Epithelial cell of alveolus of lung (primary cell): ENCODE results near the gene PARP3. TPM values are rescaled to one million over a fixed set of nuclear protein-coding genes. Genes with fewer than 3 reads are reported as not detected.

Source experiments
- total RNA-seq: library from RNA; depleted of rRNA; stranded (reverse); fragments of >200 nt; gene quantifications from 2 replicates; pipeline ENCODE4 v1.2.1, GENCODE V29; 2015

Gene PARP3
- 6.7 and 9.4 TPM in 2 replicates for total RNA-seq

GRCh38 chr3:51941798-51942602, at the start of gene PARP3, which contains the start of gene RRP9:
Gene PARP3, plus strand, starts transcription at chr3:51942363. Its CDS starts 993 bp downstream, at chr3:51943356.
Gene RRP9, minus strand, starts transcription at chr3:51941904. Its CDS starts 37 bp downstream, at chr3:51941867.

DNA sequence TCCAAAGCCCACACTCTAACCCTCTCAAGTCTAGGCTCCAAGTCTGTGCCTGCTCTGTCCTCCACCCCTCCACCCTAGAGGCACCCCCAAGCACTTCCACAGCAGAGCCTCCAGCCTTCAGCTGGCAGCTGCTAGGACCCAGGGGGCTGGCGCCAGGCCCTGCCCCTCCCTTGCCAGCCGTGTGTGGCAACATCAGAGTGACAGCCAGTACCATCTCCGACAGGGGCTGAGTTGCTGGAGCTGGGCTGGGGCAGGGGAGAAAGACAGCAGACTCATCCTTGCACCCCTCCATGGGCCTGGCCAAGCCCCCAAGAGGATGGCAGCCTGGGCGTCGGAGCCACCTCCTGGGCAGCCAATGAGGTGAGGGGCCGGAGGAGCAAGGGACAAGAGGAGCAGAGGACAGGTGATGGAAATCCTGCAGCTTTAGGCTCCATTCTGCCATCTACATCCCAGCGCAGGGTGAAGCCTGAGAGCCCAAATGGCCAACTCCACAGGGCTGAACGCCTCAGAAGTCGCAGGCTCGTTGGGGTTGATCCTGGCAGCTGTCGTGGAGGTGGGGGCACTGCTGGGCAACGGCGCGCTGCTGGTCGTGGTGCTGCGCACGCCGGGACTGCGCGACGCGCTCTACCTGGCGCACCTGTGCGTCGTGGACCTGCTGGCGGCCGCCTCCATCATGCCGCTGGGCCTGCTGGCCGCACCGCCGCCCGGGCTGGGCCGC, 13.2 kb downstream of the PARP3 start, which contains the start of gene GPR62:
TSS of gene GPR62 (plus strand) at position 207 of the 718 bp plus-strand sequence. CDS start at position 479, 272 bp downstream.

DNA sequence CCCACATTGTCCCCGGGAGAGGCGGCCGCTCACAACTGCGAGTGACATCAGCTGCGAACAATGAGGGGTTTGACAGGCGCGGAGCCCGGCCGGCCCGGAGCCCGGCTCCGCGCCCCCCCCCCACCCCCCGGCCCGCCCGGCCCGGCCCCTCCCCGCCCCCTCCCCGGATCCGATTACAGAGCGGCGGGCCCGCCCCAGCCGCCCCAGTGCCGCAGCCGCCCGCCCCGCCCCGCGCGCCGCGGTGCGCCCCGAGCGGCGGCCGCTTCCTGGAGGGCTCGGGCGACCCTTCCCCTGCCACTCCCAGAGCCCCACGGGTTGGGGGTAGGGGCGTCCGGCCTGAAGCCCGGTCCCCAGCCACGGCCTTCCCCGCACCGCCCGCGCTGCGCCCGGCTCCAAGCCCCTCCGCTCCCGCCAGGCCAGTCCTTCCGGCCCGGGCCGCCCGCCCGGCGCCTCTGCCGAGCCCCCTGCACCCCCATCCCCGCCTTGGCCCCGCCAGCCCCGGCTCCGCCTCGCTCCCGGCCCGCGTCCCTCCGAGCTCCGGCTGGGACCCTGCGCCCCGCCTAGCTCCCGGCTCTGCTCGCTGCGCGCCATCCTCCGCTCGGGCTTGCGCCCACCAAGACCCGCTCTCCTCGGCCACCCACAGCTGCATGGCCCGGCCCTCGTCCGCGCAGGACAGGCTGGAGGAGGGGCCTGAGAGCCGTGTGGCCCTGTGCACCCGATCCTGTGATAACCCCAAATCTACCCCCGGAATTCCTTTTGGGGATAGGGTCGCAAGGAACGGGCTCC, 25.4 kb downstream of the PARP3 start, which contains the start of gene PCBP4:
TSS of gene PCBP4 (minus strand) at position 71 of the 786 bp plus-strand sequence. CDS start 6,214 bp downstream, outside the sequence.

GRCh38 chr3:51974963-51975851, 33.0 kb downstream of the PARP3 start, which contains the start of gene ABHD14A:
Gene ABHD14A, plus strand, starts transcription at chr3:51975064. Its CDS starts 72 bp downstream, at chr3:51975136.

DNA sequence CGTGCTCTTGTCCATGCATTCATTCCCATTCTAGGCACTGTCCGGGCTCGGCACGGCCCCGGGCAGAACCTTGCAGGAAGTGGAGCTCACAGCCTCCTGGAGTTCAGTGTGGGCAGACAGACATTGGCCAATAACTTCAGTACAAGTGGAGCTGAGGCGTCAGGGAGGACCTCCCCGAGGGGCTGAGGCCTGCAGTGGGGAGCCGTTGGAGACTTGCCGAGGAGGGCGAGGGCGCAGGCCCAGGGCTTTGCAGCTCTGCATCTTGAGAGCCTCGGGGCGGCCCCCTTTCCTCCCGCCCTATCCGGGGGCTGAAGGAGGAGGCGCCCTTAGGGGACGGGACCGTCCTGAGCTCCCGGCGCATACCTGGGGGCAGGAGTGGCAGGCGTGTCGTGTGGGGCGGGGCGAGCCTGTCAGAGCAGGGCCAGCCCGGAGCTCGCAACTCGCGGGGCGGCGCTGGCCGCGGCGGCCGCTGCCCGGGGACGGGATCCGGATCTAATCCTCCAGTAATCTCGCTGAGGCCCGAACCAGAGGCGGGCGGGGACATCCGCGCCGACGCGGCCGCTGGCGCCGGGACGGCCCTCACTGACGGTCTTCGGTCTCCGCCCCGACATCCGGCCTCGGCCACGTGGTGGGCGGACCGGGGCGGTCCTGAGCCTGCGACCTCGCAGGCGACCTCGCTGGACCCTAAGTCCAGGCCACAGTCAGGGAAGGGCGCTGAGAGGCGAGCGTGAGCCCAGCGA, 40.8 kb downstream of the PARP3 start, which contains the start of gene ACY1:
TSS of gene ACY1 (plus strand) at position 698 of the 740 bp plus-strand sequence. CDS start 530 bp downstream, outside the sequence.

DNA sequence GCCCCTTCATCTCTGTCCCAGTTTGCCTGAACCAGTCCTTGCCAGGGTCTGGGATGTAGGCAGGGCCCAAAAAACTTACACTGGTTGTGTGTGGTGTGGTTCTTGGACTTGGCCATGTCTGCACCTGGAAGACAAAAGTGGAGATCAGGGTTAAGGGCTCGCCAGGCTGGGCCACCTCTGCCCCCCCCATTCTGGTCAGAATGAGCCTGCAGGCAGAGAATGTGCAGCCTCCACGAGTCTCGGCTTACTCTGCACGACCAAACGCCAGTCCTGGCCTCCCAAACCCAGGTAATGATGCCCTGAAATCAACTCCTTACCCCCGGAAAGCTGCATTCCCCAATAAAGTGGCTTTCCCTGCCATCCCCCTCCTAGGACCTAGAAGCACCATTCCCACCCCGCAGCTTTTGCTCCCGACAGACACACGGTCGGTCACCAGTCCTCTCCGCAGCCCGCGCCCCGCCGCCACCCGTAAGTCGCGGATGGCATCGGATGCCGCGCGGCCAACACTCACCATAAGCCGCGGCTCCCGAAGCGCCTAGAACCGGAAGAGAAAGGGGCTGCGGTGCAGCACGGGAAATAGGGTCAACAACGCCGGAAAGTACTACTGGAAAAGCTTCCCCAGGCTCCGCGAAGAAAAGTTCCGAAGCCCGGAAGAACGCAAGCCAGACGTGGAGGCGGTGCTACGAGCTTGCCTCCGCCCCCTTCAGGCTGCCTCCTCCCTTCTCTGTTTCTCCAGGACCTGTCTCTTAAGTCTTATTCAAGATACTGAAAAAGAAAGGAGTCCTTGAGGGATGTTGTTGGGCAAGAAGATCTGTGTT, 53.4 kb downstream of the PARP3 start, which contains the start of gene RPL29:
TSS of gene RPL29 (minus strand) at position 550 of the 818 bp plus-strand sequence. CDS start at position 116, 434 bp downstream.

Other genes with a start within 250 kb of the PARP3 start
- 0.24 TPM in 1 of 2 replicates, not detected in the other for gene GRM2, start 235.3 kb upstream of the PARP3 start, total RNA-seq
- not detected in 2 replicates for gene IQCF6, start 163.1 kb upstream of the PARP3 start, total RNA-seq
- gene IQCF2, start 80.7 kb upstream of the PARP3 start, total RNA-seq = not detected in 2 replicates
- gene IQCF5, start 66.8 kb upstream of the PARP3 start, total RNA-seq = not detected in 2 replicates
- not detected in 2 replicates for gene IQCF1, start 39.0 kb upstream of the PARP3 start, total RNA-seq
- 8.6 and 25.5 TPM in 2 replicates for gene RRP9, start 459 bp upstream of the PARP3 start, total RNA-seq
- gene GPR62, start 13.0 kb downstream of the PARP3 start, total RNA-seq = 0.08 TPM in 1 of 2 replicates, not detected in the other
- 55.6 and 129 TPM in 2 replicates for gene PCBP4, start 25.1 kb downstream of the PARP3 start, total RNA-seq
- 54.2 and 86.1 TPM in 2 replicates for gene ABHD14B, start 31.7 kb downstream of the PARP3 start, total RNA-seq
- gene ABHD14A, start 32.7 kb downstream of the PARP3 start, total RNA-seq = 20.4 and 21.6 TPM in 2 replicates
- gene ACY1, start 41.2 kb downstream of the PARP3 start, total RNA-seq = 26.8 and 74.0 TPM in 2 replicates
- gene RPL29, start 53.5 kb downstream of the PARP3 start, total RNA-seq = 2,354 and 3,771 TPM in 2 replicates
- 9.6 and 14.2 TPM in 2 replicates for gene DUSP7, start 114.2 kb downstream of the PARP3 start, total RNA-seq
- gene POC1A, start 212.1 kb downstream of the PARP3 start, total RNA-seq = 4.1 and 8.7 TPM in 2 replicates